OCI-LY7 (cell line): Measurements from ENCODE around the gene RPL12. TPM values are rescaled to one million over a fixed set of nuclear protein-coding genes. Genes with fewer than 3 reads are reported as not detected.

Source experiments
- BruUV-seq: library from RNA; stranded (reverse); fragments of 400-500 nt; replicated peaks from 2 replicates; lab custom pipeline; 2021; lab: Mats Ljungman, UMichigan
- CTCF ChIA-PET: fragments of 300-600 bp; sonication (Branson Sonifier 250); formaldehyde crosslinking; loops from one replicate; lab custom pipeline; 2022; ENCODE audit warnings: antibody characterized with exemption; ENCODE audit not compliant: unreplicated experiment; lab: Charles Lee
- POLR2A ChIA-PET: fragments of 300-600 bp; sonication (Branson Sonifier 250); formaldehyde crosslinking; loops from one replicate; lab custom pipeline; 2022; ENCODE audit warnings: antibody characterized with exemption; lab: Charles Lee
- DNase-seq: peaks from one replicate; pipeline ENCODE4 v3.0.0-alpha.2; 2015; ENCODE audit warnings: low spot score
- H2AFZ ChIP-seq: fragments of 200-600 bp; sonication (generic), shearing (Covaris generic); 2 replicates; pipeline ENCODE4 v1.6.1; 2014; ENCODE audit warnings: mild to moderate bottlenecking, antibody characterized with exemption, low read length, moderate library complexity
- H3K27ac ChIP-seq: fragments of 200-600 bp; sonication (generic); 2 replicates; pipeline ENCODE4 v1.5.1; 2014; ENCODE audit warnings: mixed run types, low read depth, mild to moderate bottlenecking, moderate library complexity, low read length, inconsistent platforms; ENCODE audit not compliant: poor library complexity, severe bottlenecking
- H3K36me3 ChIP-seq: fragments of 200-600 bp; sonication (generic); 2 replicates; pipeline ENCODE4 v1.6.1; 2014; ENCODE audit warnings: mild to moderate bottlenecking, antibody characterized with exemption, low read length, moderate library complexity, mixed read lengths; ENCODE audit not compliant: insufficient read depth
- H3K4me1 ChIP-seq: fragments of 200-600 bp; sonication (generic); 2 replicates; pipeline ENCODE4 v1.5.1; 2014; ENCODE audit warnings: mild to moderate bottlenecking, low read length; ENCODE audit not compliant: insufficient read depth, poor library complexity, severe bottlenecking
- H3K4me2 ChIP-seq: fragments of 200-600 bp; sonication (generic); 2 replicates; pipeline ENCODE4 v1.6.1; 2014; ENCODE audit warnings: mild to moderate bottlenecking, low read length
- H3K4me3 ChIP-seq: fragments of 200-600 bp; sonication (generic); 2 replicates; pipeline ENCODE4 v1.5.1; 2014; ENCODE audit warnings: mild to moderate bottlenecking, low read depth, low read length; ENCODE audit not compliant: poor library complexity, severe bottlenecking
- H3K79me2 ChIP-seq: fragments of 200-600 bp; sonication (generic); 2 replicates; pipeline ENCODE4 v1.6.1; 2016; ENCODE audit warnings: low read depth, mild to moderate bottlenecking, low read length, moderate library complexity, mixed read lengths; ENCODE audit not compliant: insufficient read depth
- H3K9me2 ChIP-seq: fragments of 200-600 bp; sonication (generic); 2 replicates; pipeline ENCODE4 v1.6.1; 2016; ENCODE audit warnings: mild to moderate bottlenecking, low read length, mixed read lengths; ENCODE audit not compliant: insufficient read depth
- H3K9me3 ChIP-seq: fragments of 200-600 bp; sonication (generic); 2 replicates; pipeline ENCODE4 v1.6.1; 2014; ENCODE audit warnings: mild to moderate bottlenecking, mixed run types, low read length, mixed read lengths
- H4K20me1 ChIP-seq: fragments of 200-600 bp; sonication (generic); 2 replicates; pipeline ENCODE4 v1.6.1; 2014; ENCODE audit warnings: mild to moderate bottlenecking, antibody characterized with exemption, low read length, moderate library complexity, mixed read lengths; ENCODE audit not compliant: insufficient read depth
- CTCF ChIP-seq: fragments of 200-600 bp; sonication (generic); conservative IDR thresholded peaks from 2 replicates; pipeline ENCODE4 v1.5.1; 2014; ENCODE audit warnings: mild to moderate bottlenecking, antibody characterized with exemption, low read length, moderate library complexity, mixed read lengths
- EZH2phosphoT487 ChIP-seq: fragments of 200-600 bp; sonication (generic); IDR thresholded peaks from 2 replicates; pipeline ENCODE4 v1.6.1; 2018; ENCODE audit warnings: low read depth, borderline replicate concordance, mild to moderate bottlenecking, mixed run types, antibody characterized with exemption, low read length, moderate library complexity, mixed read lengths
- intact Hi-C: fragments of 100-400 bp; cut with micrococcal nuclease; formaldehyde crosslinking; loops from one replicate; pipeline ENCODE4 v1.10.0; 2022; ENCODE audit not compliant: unreplicated experiment
- total RNA-seq, 2 experiments: library from RNA; depleted of rRNA in 1 of 2; stranded (reverse); fragments of >200 nt in 1 of 2; shearing (Covaris generic) in 1 of 2; gene quantifications; 2 replicates each; pipeline ENCODE4 v1.2.3, GENCODE V29; 2014 to 2022

The RPL12 gene
- total RNA-seq, 2 experiments from 2014 or later = 1,622 to 1,868 TPM

- ChIA-PET POLR2A (no interaction called here), CTCF (no interaction called here)
- no TSS peak for BruUV-seq
- Histone ChIP-seq H3K4me1 (no peaks in the 10 kb centered on the region), H3K4me3 (no peak overlapping the region), H3K4me2 (no peak overlapping the region), H3K79me2 (no peaks in the 10 kb centered on the region), H2AFZ (no peak overlapping the region), H4K20me1 (no peaks in the 10 kb centered on the region), H3K9me3 (no peaks in the 10 kb centered on the region), H3K27ac (no peak overlapping the region), H3K9me2 (no peaks in the 10 kb centered on the region), H3K36me3 (peaks cover 10% of the 10 kb centered on the region; the same call in 1 of the 2 replicates)
- TF ChIP-seq EZH2phosphoT487 (no peak), CTCF (no peak)
- DNase-seq = no peak
- intact Hi-C loops = no loop called here
Observed at GRCh38 chr9:127497656-127498290, 46.6 kb upstream of the RPL12 start.

GRCh38 chr9:127496974-127497373, 45.8 kb upstream of the RPL12 start:
- H3K4me3 ChIP-seq = no peak overlapping the region
- H4K20me1 ChIP-seq = no peaks in the 10 kb centered on the region
- H3K36me3 ChIP-seq = peaks cover 13% of the 10 kb centered on the region; the same call in 1 of the 2 replicates
- H3K4me1 ChIP-seq = no peaks in the 10 kb centered on the region
- no peak overlapping the region for H3K4me2 ChIP-seq
- no peaks in the 10 kb centered on the region for H3K9me3 ChIP-seq
- no peak overlapping the region for H2AFZ ChIP-seq
- H3K27ac ChIP-seq = no peak overlapping the region
- intact Hi-C loops = no loop called here
- ChIA-PET CTCF (no interaction called here), POLR2A (no interaction called here)
- DNase-seq = no peak
- no peak for TF ChIP-seq EZH2phosphoT487
- no peak for TF ChIP-seq CTCF
- BruUV-seq = no TSS peak
- H3K79me2 ChIP-seq = no peaks in the 10 kb centered on the region
- no peaks in the 10 kb centered on the region for H3K9me2 ChIP-seq

- H3K79me2 ChIP-seq = no peaks in the 10 kb centered on the region
- ChIA-PET CTCF (no interaction called here), POLR2A (no interaction called here)
- H3K9me2 ChIP-seq = no peaks in the 10 kb centered on the region
- intact Hi-C loops = no loop called here
- no peaks in the 10 kb centered on the region for H3K4me1 ChIP-seq
- DNase-seq = no peak
- peaks cover 13% of the 10 kb centered on the region; the same call in 1 of the 2 replicates for H3K36me3 ChIP-seq
- no peak overlapping the region for H3K27ac ChIP-seq
- TF ChIP-seq CTCF (no peak), EZH2phosphoT487 (no peak)
- H3K4me2 ChIP-seq = no peak overlapping the region
- H3K9me3 ChIP-seq = no peaks in the 10 kb centered on the region
- H4K20me1 ChIP-seq = no peaks in the 10 kb centered on the region
- no peak overlapping the region for H2AFZ ChIP-seq
- BruUV-seq = no TSS peak
- H3K4me3 ChIP-seq = no peak overlapping the region
Observed at GRCh38 chr9:127495884-127496555, 44.8 kb upstream of the RPL12 start.
